ENCODE measurements around the gene FBN2.

DNA sequence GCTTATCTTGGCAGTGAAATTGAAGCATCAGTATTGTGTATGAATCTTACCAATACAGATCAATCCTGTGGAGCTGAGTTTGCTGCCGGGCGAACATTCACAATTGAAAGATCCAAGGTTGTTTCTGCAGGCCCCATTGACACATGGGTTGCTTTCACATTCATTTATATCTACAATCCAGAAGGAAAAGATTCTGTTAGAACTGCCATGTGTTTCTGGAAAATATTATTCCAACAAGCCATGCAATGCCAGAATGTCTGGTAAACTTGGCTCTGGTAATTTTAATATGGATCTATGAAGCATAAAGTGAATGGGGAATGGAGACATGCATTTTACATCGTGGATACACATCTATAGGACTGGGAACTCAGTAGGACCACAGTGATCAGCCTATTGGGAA is 180.8 kb downstream of the FBN2 start:
- TF ChIP-seq, protein P1, sequence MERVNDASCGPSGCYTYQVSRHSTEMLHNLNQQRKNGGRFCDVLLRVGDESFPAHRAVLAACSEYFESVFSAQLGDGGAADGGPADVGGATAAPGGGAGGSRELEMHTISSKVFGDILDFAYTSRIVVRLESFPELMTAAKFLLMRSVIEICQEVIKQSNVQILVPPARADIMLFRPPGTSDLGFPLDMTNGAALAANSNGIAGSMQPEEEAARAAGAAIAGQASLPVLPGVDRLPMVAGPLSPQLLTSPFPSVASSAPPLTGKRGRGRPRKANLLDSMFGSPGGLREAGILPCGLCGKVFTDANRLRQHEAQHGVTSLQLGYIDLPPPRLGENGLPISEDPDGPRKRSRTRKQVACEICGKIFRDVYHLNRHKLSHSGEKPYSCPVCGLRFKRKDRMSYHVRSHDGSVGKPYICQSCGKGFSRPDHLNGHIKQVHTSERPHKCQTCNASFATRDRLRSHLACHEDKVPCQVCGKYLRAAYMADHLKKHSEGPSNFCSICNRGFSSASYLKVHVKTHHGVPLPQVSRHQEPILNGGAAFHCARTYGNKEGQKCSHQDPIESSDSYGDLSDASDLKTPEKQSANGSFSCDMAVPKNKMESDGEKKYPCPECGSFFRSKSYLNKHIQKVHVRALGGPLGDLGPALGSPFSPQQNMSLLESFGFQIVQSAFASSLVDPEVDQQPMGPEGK (CRISPR knock-in tag; IDR thresholded peaks at IDR 0.05; ENCODE audit: borderline replicate concordance) = no peak
- TF ChIP-seq RARB (CRISPR knock-in tag; IDR thresholded peaks at IDR 0.05) (no peak), ZNF8 (CRISPR knock-in tag; IDR thresholded peaks at IDR 0.05) (no peak)

Measured in SK-N-SH treated with all-trans-retinoic acid at 6 μM for 48 hours (cell line).